Natural killer cell (primary cell): ENCODE measurements around the gene DIP2C. TPM values are rescaled to one million over a fixed set of nuclear protein-coding genes. Genes with fewer than 3 reads are reported as not detected.

Source experiments
- ATAC-seq, 3 donors: fragments of 150-1000 bp in 2 of 3; fragments of 200-7000 bp in 1 of 3; cut with Tn5 transposase; 1 replicate in 1 of 3; 2 replicates in 2 of 3; pipeline ENCODE4 v1.10.0; 2021; ENCODE audit warnings: mild to moderate bottlenecking in 2 of 3, moderate library complexity in 2 of 3
- DNase-seq, 2 donors: peaks; one replicate each; pipeline versions ENCODE4 v3.0.0 to v3.0.0-alpha.2; 2013 to 2021; ENCODE audit warnings: mixed read lengths in 1 of 2
- H3K27ac ChIP-seq: one replicate; pipeline ENCODE4 v1.5.1; 2013; ENCODE audit warnings: mild to moderate bottlenecking, low read length
- H3K27me3 ChIP-seq: one replicate; pipeline ENCODE4 v1.6.1; 2013; ENCODE audit warnings: low read length; ENCODE audit not compliant: control insufficient read depth, insufficient read depth
- H3K36me3 ChIP-seq: one replicate; pipeline ENCODE4 v1.6.1; 2013; ENCODE audit warnings: low read length; ENCODE audit not compliant: control insufficient read depth, insufficient read depth
- H3K4me1 ChIP-seq: one replicate; pipeline ENCODE4 v1.6.1; 2013; ENCODE audit warnings: low read length; ENCODE audit not compliant: control insufficient read depth, insufficient read depth
- H3K4me3 ChIP-seq: one replicate; pipeline ENCODE4 v1.5.1; 2013; ENCODE audit warnings: low read length
- H3K9me3 ChIP-seq: one replicate; pipeline ENCODE4 v1.6.1; 2013; ENCODE audit warnings: low read length; ENCODE audit not compliant: control insufficient read depth, insufficient read depth
- H3K27ac Mint-ChIP-seq, 2 donors: one replicate each; pipeline ENCODE4 v1.8.0; 2022; ENCODE audit warnings: mild to moderate bottlenecking in 2 of 2, mixed read lengths in 2 of 2, moderate library complexity in 1 of 2
- H3K27me3 Mint-ChIP-seq, 2 donors: one replicate each; pipeline ENCODE4 v1.8.0; 2022; ENCODE audit warnings: low read depth in 2 of 2, mixed read lengths in 2 of 2
- H3K36me3 Mint-ChIP-seq: one replicate; pipeline ENCODE4 v1.8.0; 2022; ENCODE audit warnings: mixed read lengths
- H3K4me1 Mint-ChIP-seq, 2 donors: one replicate each; pipeline ENCODE4 v1.8.0; 2022; ENCODE audit warnings: mixed read lengths in 2 of 2
- H3K4me3 Mint-ChIP-seq: one replicate; pipeline ENCODE4 v1.8.0; 2022; ENCODE audit warnings: mild to moderate bottlenecking, moderate library complexity, mixed read lengths
- H3K9me3 Mint-ChIP-seq, 2 donors: one replicate each; pipeline ENCODE4 v1.8.0; 2022; ENCODE audit warnings: mixed read lengths in 2 of 2
- CTCF ChIP-seq: fragments of 200-600 bp; IDR thresholded peaks from one replicate; pipeline ENCODE4 v1.8.0; 2022; ENCODE audit warnings: antibody characterized with exemption
- WGBS: methylation state at CpG from one replicate; pipeline ENCODE4 v1.1.7; 2013; ENCODE audit warnings: missing lambda C conversion rate; ENCODE audit not compliant: insufficient coverage; 5-methylcytosine and 5-hydroxymethylcytosine counted together
- intact Hi-C: fragments of 100-400 bp; cut with micrococcal nuclease; formaldehyde crosslinking; loops from one replicate; pipeline ENCODE4 v1.14.2; 2022
- total RNA-seq, 4 donors: library from RNA; stranded (reverse); fragments of 120-200 nt in 1 of 4; gene quantifications; one replicate each; pipeline versions ENCODE4 v1.2.3 to v1.2.4, GENCODE V29; 2013 to 2022

DIP2C gene
- total RNA-seq, 3 donors from 2014 or later (not counting 1 experiment from before 2014, with no cell fraction given) = 1.5 to 5.8 (median 3.8) TPM

- WGBS = 83% methylated on average over 15 of the region's 17 CpGs
- no peak for ATAC-seq
- peak in 1 of 2 donors; percentile 24 for DNase-seq
- TF ChIP-seq CTCF = no peak
- H3K27ac Mint-ChIP-seq = peak overlapping the region in 1 of 2 donors; percentile 24
- H3K4me1 ChIP-seq = no peaks in the 10 kb centered on the region
- peaks cover 5 to 13% of the 10 kb centered on the region in 2 donors for H3K27me3 Mint-ChIP-seq
- no peaks in the 10 kb centered on the region for H3K36me3 Mint-ChIP-seq
- H3K9me3 Mint-ChIP-seq = no peaks in the 10 kb centered on the region
- H3K4me3 ChIP-seq = no peak overlapping the region
- no peak overlapping the region for H3K27ac ChIP-seq
- intact Hi-C loops = no loop called here
- no peak overlapping the region for H3K4me3 Mint-ChIP-seq
- no peaks in the 10 kb centered on the region for H3K36me3 ChIP-seq
- H3K9me3 ChIP-seq = no peaks in the 10 kb centered on the region
- H3K4me1 Mint-ChIP-seq = peaks cover 6 to 7% of the 10 kb centered on the region in 2 donors
- no peaks in the 10 kb centered on the region for H3K27me3 ChIP-seq
Observed at GRCh38 chr10:436911-437665, 252.4 kb downstream of the DIP2C start.

- Histone ChIP-seq H3K27me3 (no peaks in the 10 kb centered on the region), H3K4me3 (no peak overlapping the region), H3K27ac (no peak overlapping the region), H3K4me1 (no peaks in the 10 kb centered on the region), H3K9me3 (no peaks in the 10 kb centered on the region), H3K36me3 (no peaks in the 10 kb centered on the region)
- peaks cover 5 to 13% of the 10 kb centered on the region in 2 donors for H3K27me3 Mint-ChIP-seq
- 96% methylated on average over 19 of the region's 19 CpGs for WGBS
- TF ChIP-seq CTCF = no peak
- H3K36me3 Mint-ChIP-seq = no peaks in the 10 kb centered on the region
- no peak for ATAC-seq
- no peaks in the 10 kb centered on the region for H3K9me3 Mint-ChIP-seq
- no peak overlapping the region for H3K27ac Mint-ChIP-seq
- peaks cover 6 to 7% of the 10 kb centered on the region in 2 donors for H3K4me1 Mint-ChIP-seq
- intact Hi-C loops = no loop called here
- H3K4me3 Mint-ChIP-seq = no peak overlapping the region
- DNase-seq = no peak
Observed at GRCh38 chr10:436013-436697, 253.3 kb downstream of the DIP2C start.

GRCh38 chr10:435397-435796 lies 254.1 kb downstream of the DIP2C start:
- no peak overlapping the region for H3K27ac Mint-ChIP-seq
- no peaks in the 10 kb centered on the region for H3K36me3 ChIP-seq
- H3K4me1 Mint-ChIP-seq = peaks cover 6 to 7% of the 10 kb centered on the region in 2 donors
- DNase-seq = no peak
- TF ChIP-seq CTCF = no peak
- H3K27me3 ChIP-seq = no peaks in the 10 kb centered on the region
- no peak overlapping the region for H3K4me3 Mint-ChIP-seq
- H3K9me3 ChIP-seq = no peaks in the 10 kb centered on the region
- H3K27ac ChIP-seq = no peak overlapping the region
- H3K9me3 Mint-ChIP-seq = no peaks in the 10 kb centered on the region
- intact Hi-C loops = no loop called here
- no peaks in the 10 kb centered on the region for H3K36me3 Mint-ChIP-seq
- H3K4me3 ChIP-seq = no peak overlapping the region
- 79% methylated on average over 3 of the region's 3 CpGs for WGBS
- no peak for ATAC-seq
- H3K27me3 Mint-ChIP-seq = peaks cover 5 to 13% of the 10 kb centered on the region in 2 donors
- H3K4me1 ChIP-seq = no peaks in the 10 kb centered on the region
